ENCODE measurements around the gene AATF. TPM values are rescaled to one million over a fixed set of nuclear protein-coding genes. Genes with fewer than 3 reads are reported as not detected.

Gene AATF
- total RNA-seq, 1 donor from 2014 or later, result 38.5 TPM

- Mint-ChIP-seq H3K4me1 (ENCODE audit: low read depth) (no peaks in the 10 kb centered on the region), H3K4me3 (ENCODE audit: unreplicated experiment) (no peak overlapping the region), H3K36me3 (ENCODE audit: low read depth) (peaks cover 9% of the 10 kb centered on the region), H3K27me3 (ENCODE audit: low read depth) (no peaks in the 10 kb centered on the region), H3K9me3 (ENCODE audit: low read depth) (peaks cover 14% of the 10 kb centered on the region), H3K27ac (ENCODE audit: unreplicated experiment) (no peak overlapping the region)
- no peak for DNase-seq (ENCODE audit: low spot score)
- no peak for TF ChIP-seq CTCF (IDR thresholded peaks at IDR 0.05)
These were observed 132.5 kb downstream of the AATF start for GRCh38 chr17:37081287-37081686.

- Mint-ChIP-seq H3K27ac (ENCODE audit: unreplicated experiment) (no peak overlapping the region), H3K4me1 (ENCODE audit: low read depth) (no peaks in the 10 kb centered on the region), H3K36me3 (ENCODE audit: low read depth) (peaks cover 16% of the 10 kb centered on the region), H3K4me3 (ENCODE audit: unreplicated experiment) (no peak overlapping the region), H3K9me3 (ENCODE audit: low read depth) (peaks cover 14% of the 10 kb centered on the region), H3K27me3 (ENCODE audit: low read depth) (no peaks in the 10 kb centered on the region)
- no peak for TF ChIP-seq CTCF (IDR thresholded peaks at IDR 0.05)
- DNase-seq (ENCODE audit: low spot score), result no peak
These were observed 133.6 kb downstream of the AATF start for GRCh38 chr17:37082311-37082860.

- Mint-ChIP-seq H3K27ac (ENCODE audit: unreplicated experiment) (no peak overlapping the region), H3K36me3 (ENCODE audit: low read depth) (peaks cover 21% of the 10 kb centered on the region), H3K4me1 (ENCODE audit: low read depth) (no peaks in the 10 kb centered on the region), H3K27me3 (ENCODE audit: low read depth) (no peaks in the 10 kb centered on the region), H3K4me3 (ENCODE audit: unreplicated experiment) (no peak overlapping the region), H3K9me3 (ENCODE audit: low read depth) (peaks cover 14% of the 10 kb centered on the region)
- TF ChIP-seq CTCF (IDR thresholded peaks at IDR 0.05), result no peak
- DNase-seq (ENCODE audit: low spot score), result no peak
These were observed 134.2 kb downstream of the AATF start for GRCh38 chr17:37082985-37083384.

GRCh38 chr17:37083456-37083855 is 134.7 kb downstream of the AATF start:
- DNase-seq (ENCODE audit: low spot score), result no peak
- Mint-ChIP-seq H3K4me3 (ENCODE audit: unreplicated experiment) (no peak overlapping the region), H3K4me1 (ENCODE audit: low read depth) (no peaks in the 10 kb centered on the region), H3K27me3 (ENCODE audit: low read depth) (no peaks in the 10 kb centered on the region), H3K9me3 (ENCODE audit: low read depth) (peaks cover 14% of the 10 kb centered on the region), H3K36me3 (ENCODE audit: low read depth) (peaks cover 21% of the 10 kb centered on the region), H3K27ac (ENCODE audit: unreplicated experiment) (no peak overlapping the region)
- TF ChIP-seq CTCF (IDR thresholded peaks at IDR 0.05), result no peak

GRCh38 chr17:37084372-37084771 is 135.6 kb downstream of the AATF start:
- H3K27me3 Mint-ChIP-seq (ENCODE audit: low read depth), result no peaks in the 10 kb centered on the region
- peaks cover 8% of the 10 kb centered on the region for H3K9me3 Mint-ChIP-seq (ENCODE audit: low read depth)
- no peak overlapping the region for H3K4me3 Mint-ChIP-seq (ENCODE audit: unreplicated experiment)
- H3K36me3 Mint-ChIP-seq (ENCODE audit: low read depth), result peaks cover 25% of the 10 kb centered on the region
- H3K27ac Mint-ChIP-seq (ENCODE audit: unreplicated experiment), result no peak overlapping the region
- no peak for DNase-seq (ENCODE audit: low spot score)
- no peak for TF ChIP-seq CTCF (IDR thresholded peaks at IDR 0.05)
- no peaks in the 10 kb centered on the region for H3K4me1 Mint-ChIP-seq (ENCODE audit: low read depth)

Data from chondrocyte (in vitro differentiated cells).